Lung (tissue), 12 donors: ENCODE results near the gene ERCC5. TPM values are rescaled to one million over a fixed set of nuclear protein-coding genes. Genes with fewer than 3 reads are reported as not detected.

Source experiments
- ATAC-seq: fragments of 200-7000 bp; cut with Tn5 transposase; one replicate; pipeline ENCODE4 v1.9.1; 2020; ENCODE audit warnings: moderate number of reproducible peaks; ENCODE audit not compliant: insufficient read depth, low FRiP score
- DNase-seq, 3 donors: peaks; one replicate each; pipeline ENCODE4 v3.0.0-alpha.2; 2013 to 2017
- H3K27ac ChIP-seq, 2 donors: one replicate each; pipeline ENCODE4 v1.5.1; 2013; ENCODE audit warnings: mild to moderate bottlenecking in 2 of 2, moderate library complexity in 2 of 2, control low read depth in 1 of 2, inconsistent platforms in 1 of 2, low read depth in 1 of 2, low read length in 1 of 2
- H3K27me3 ChIP-seq, 3 donors: one replicate each; pipeline ENCODE4 v1.5.1; 2013; ENCODE audit warnings: low read length in 2 of 3; ENCODE audit not compliant: control insufficient read depth in 3 of 3, insufficient read depth in 3 of 3
- H3K36me3 ChIP-seq, 4 donors: one replicate each; pipeline ENCODE4 v1.5.1; 2013; ENCODE audit warnings: low read length in 4 of 4, mild to moderate bottlenecking in 1 of 4, moderate library complexity in 1 of 4; ENCODE audit not compliant: control insufficient read depth in 4 of 4, insufficient read depth in 4 of 4
- H3K4me1 ChIP-seq, 5 donors: one replicate each; pipeline ENCODE4 v1.5.1; 2013; ENCODE audit warnings: low read length in 5 of 5, mild to moderate bottlenecking in 2 of 5, moderate library complexity in 1 of 5; ENCODE audit not compliant: control insufficient read depth in 5 of 5, insufficient read depth in 5 of 5
- H3K4me3 ChIP-seq: one replicate; pipeline ENCODE4 v1.5.1; 2013; ENCODE audit warnings: mild to moderate bottlenecking, control low read depth, moderate library complexity
- H3K9ac ChIP-seq, 2 donors: one replicate each; pipeline ENCODE4 v1.5.1; 2013; ENCODE audit warnings: low read length in 2 of 2, control low read depth in 1 of 2; ENCODE audit not compliant: insufficient read depth in 1 of 2
- H3K9me3 ChIP-seq, 4 donors: one replicate each; pipeline ENCODE4 v1.5.1; 2013; ENCODE audit warnings: low read length in 3 of 4, mild to moderate bottlenecking in 1 of 4, moderate library complexity in 1 of 4; ENCODE audit not compliant: control insufficient read depth in 4 of 4, insufficient read depth in 3 of 4
- CTCF ChIP-seq: IDR thresholded peaks from 2 replicates; pipeline ENCODE4 v1.5.1; 2012; ENCODE audit warnings: mild to moderate bottlenecking; ENCODE audit errors: control extremely low read depth, extremely low read depth
- WGBS, 2 donors: extraction: QIAGEN DNeasy Blood & Tissue Kit; methylation state at CpG; one replicate each; pipeline ENCODE4 v1.1.7; 2013; 5-methylcytosine and 5-hydroxymethylcytosine counted together
- polyA plus RNA-seq, 2 donors: library from polyadenylated mRNA; stranded (reverse); fragments of 200-250 nt; gene quantifications; one replicate each; pipeline ENCODE4 v1.2.1, GENCODE V29; 2013
- total RNA-seq, 2 donors: library from RNA; depleted of rRNA in 1 of 2; stranded (reverse); fragments of >200 nt in 1 of 2; gene quantifications; one replicate each; pipeline ENCODE4 v1.2.1, GENCODE V29; 2014 to 2021
- donor health status: control.
- donor health status: control.
- donor health status: Bipolar disorder and iron deficiency.
- donor health status: healthy.
- donor health status: DM: yes; HTN: yes; CAD: no.

Gene ERCC5
- total and polyA plus RNA-seq, 4 donors, result 23.0 to 81.4 (median 58.0) TPM

- WGBS, 2 donors, result 90 to 92% methylated on average over 6 of the region's 6 CpGs
- Histone ChIP-seq H3K27me3 (no peaks in the 10 kb centered on the region), H3K4me1 (peaks cover 0 to 4% (median 0%) of the 10 kb centered on the region in 5 donors), H3K9ac (no peak overlapping the region), H3K27ac (peak overlapping the region in 1 of 2 donors; percentile 85), H3K4me3 (no peak overlapping the region), H3K36me3 (no peaks in the 10 kb centered on the region), H3K9me3 (no peaks in the 10 kb centered on the region)
- ATAC-seq, result no peak
- no peak for TF ChIP-seq CTCF
- DNase-seq, result no peak
Measured at GRCh38 chr13:102897371-102898138, 51.7 kb downstream of the ERCC5 start.

- no peaks in the 10 kb centered on the region for H3K36me3 ChIP-seq
- no peaks in the 10 kb centered on the region for H3K27me3 ChIP-seq
- no peak overlapping the region for H3K9ac ChIP-seq
- ATAC-seq (no peak), DNase-seq (no peak)
- TF ChIP-seq CTCF, result no peak
- H3K4me3 ChIP-seq, result no peak overlapping the region
- H3K9me3 ChIP-seq, result no peaks in the 10 kb centered on the region
- H3K4me1 ChIP-seq, result peaks cover 0 to 4% (median 0%) of the 10 kb centered on the region in 5 donors
- H3K27ac ChIP-seq, result no peak overlapping the region
- WGBS, 2 donors, result 74 to 82% methylated on average over 4 of the region's 4 CpGs
Measured at GRCh38 chr13:102900193-102900608, 54.4 kb downstream of the ERCC5 start.

GRCh38 chr13:102901056-102901455, 55.2 kb downstream of the ERCC5 start:
- Histone ChIP-seq H3K4me1 (peaks cover 0 to 4% (median 0%) of the 10 kb centered on the region in 5 donors), H3K27ac (no peak overlapping the region), H3K9me3 (no peaks in the 10 kb centered on the region), H3K36me3 (no peaks in the 10 kb centered on the region), H3K4me3 (no peak overlapping the region), H3K9ac (no peak overlapping the region), H3K27me3 (no peaks in the 10 kb centered on the region)
- TF ChIP-seq CTCF, result no peak
- ATAC-seq (no peak), DNase-seq (no peak)
